Measurements from ENCODE around the gene SLC20A1.

Gene SLC20A1

GRCh38 chr2:112601754-112602153 lies 44.0 kb upstream of the SLC20A1 start:
- Histone ChIP-seq H3K4me2 (ENCODE audit: insufficient read depth, low read length, poor library complexity, severe bottlenecking) (no peak overlapping the region), H2BK120ac (ENCODE audit: low read depth, low read length) (no peak overlapping the region), H3K4me3 (ENCODE audit: low read length in 2 of 2) (no peak overlapping the region), H3K36me3 (replicated peaks in 1 of 2; ENCODE audit: control insufficient read depth in 2 of 2, insufficient read depth in 2 of 2, low read length in 2 of 2) (no peaks in the 10 kb centered on the region), H3K27ac (replicated peaks; ENCODE audit: low read length) (no peak overlapping the region), H3K9me3 (replicated peaks in 1 of 2; ENCODE audit: control insufficient read depth in 2 of 2, insufficient read depth in 1 of 2, low read depth in 1 of 2, low read length in 2 of 2) (no peaks in the 10 kb centered on the region), H3K27me3 (ENCODE audit: control insufficient read depth in 3 of 3, insufficient read depth in 3 of 3, low read depth in 1 of 3, low read length in 3 of 3) (no peaks in the 10 kb centered on the region), H3K18ac (ENCODE audit: low read length) (no peak overlapping the region), H3K4ac (ENCODE audit: low read length) (no peak overlapping the region), H3K14ac (ENCODE audit: low read length) (no peak overlapping the region), H2AFZ (ENCODE audit: low read length) (no peak overlapping the region), H3K79me1 (ENCODE audit: low read depth, low read length) (no peaks in the 10 kb centered on the region), H2BK5ac (ENCODE audit: low read length) (no peak overlapping the region), H3K4me1 (ENCODE audit: control insufficient read depth in 2 of 2, insufficient read depth in 1 of 2, low read depth in 1 of 2, low read length in 2 of 2) (no peaks in the 10 kb centered on the region), H4K8ac (ENCODE audit: low read depth, low read length) (no peak overlapping the region), H2BK12ac (ENCODE audit: low read length) (no peak overlapping the region), H4K91ac (ENCODE audit: low read depth, low read length, poor library complexity) (no peak overlapping the region), H2BK15ac (ENCODE audit: low read length) (no peak overlapping the region), H2AK5ac (ENCODE audit: low read depth, low read length) (no peak overlapping the region), H3K9ac (ENCODE audit: low read depth, low read length, poor library complexity) (no peak overlapping the region), H3K23ac (ENCODE audit: low read depth, low read length, poor library complexity) (no peak overlapping the region)
- DNase-seq (ENCODE audit: low spot score): no peak
- WGBS, 2 donors (ENCODE audit: extremely low coverage in 2 of 2, insufficient read length in 2 of 2, insufficient replicate concordance in 1 of 2): no CpG with 5 or more reads among the region's 3 CpGs

GRCh38 chr2:112602917-112603316 lies 42.8 kb upstream of the SLC20A1 start:
- no peak overlapping the region for H3K27ac ChIP-seq (replicated peaks; ENCODE audit: low read length)
- no peaks in the 10 kb centered on the region for H3K36me3 ChIP-seq (replicated peaks in 1 of 2; ENCODE audit: control insufficient read depth in 2 of 2, insufficient read depth in 2 of 2, low read length in 2 of 2)
- no peak overlapping the region for H2BK12ac ChIP-seq (ENCODE audit: low read length)
- no peak overlapping the region for H3K23ac ChIP-seq (ENCODE audit: low read depth, low read length, poor library complexity)
- no peaks in the 10 kb centered on the region for H3K79me1 ChIP-seq (ENCODE audit: low read depth, low read length)
- no peak overlapping the region for H4K91ac ChIP-seq (ENCODE audit: low read depth, low read length, poor library complexity)
- no peak overlapping the region for H3K18ac ChIP-seq (ENCODE audit: low read length)
- H2AFZ ChIP-seq (ENCODE audit: low read length): no peak overlapping the region
- no peak overlapping the region for H2AK5ac ChIP-seq (ENCODE audit: low read depth, low read length)
- H3K4me1 ChIP-seq (ENCODE audit: control insufficient read depth in 2 of 2, insufficient read depth in 1 of 2, low read depth in 1 of 2, low read length in 2 of 2): no peaks in the 10 kb centered on the region
- no CpG with 5 or more reads among the region's 3 CpGs for WGBS, 2 donors (ENCODE audit: extremely low coverage in 2 of 2, insufficient read length in 2 of 2, insufficient replicate concordance in 1 of 2)
- H3K4me3 ChIP-seq (ENCODE audit: low read length in 2 of 2): no peak overlapping the region
- H4K8ac ChIP-seq (ENCODE audit: low read depth, low read length): no peak overlapping the region
- no peak overlapping the region for H2BK120ac ChIP-seq (ENCODE audit: low read depth, low read length)
- H3K27me3 ChIP-seq (ENCODE audit: control insufficient read depth in 3 of 3, insufficient read depth in 3 of 3, low read depth in 1 of 3, low read length in 3 of 3): no peaks in the 10 kb centered on the region
- no peak overlapping the region for H3K14ac ChIP-seq (ENCODE audit: low read length)
- H2BK5ac ChIP-seq (ENCODE audit: low read length): no peak overlapping the region
- H3K9me3 ChIP-seq (replicated peaks in 1 of 2; ENCODE audit: control insufficient read depth in 2 of 2, insufficient read depth in 1 of 2, low read depth in 1 of 2, low read length in 2 of 2): no peaks in the 10 kb centered on the region
- no peak overlapping the region for H3K4ac ChIP-seq (ENCODE audit: low read length)
- H2BK15ac ChIP-seq (ENCODE audit: low read length): no peak overlapping the region
- no peak overlapping the region for H3K9ac ChIP-seq (ENCODE audit: low read depth, low read length, poor library complexity)
- no peak for DNase-seq (ENCODE audit: low spot score)
- H3K4me2 ChIP-seq (ENCODE audit: insufficient read depth, low read length, poor library complexity, severe bottlenecking): no peak overlapping the region

GRCh38 chr2:112603731-112604130 lies 42.0 kb upstream of the SLC20A1 start:
- H3K36me3 ChIP-seq (replicated peaks in 1 of 2; ENCODE audit: control insufficient read depth in 2 of 2, insufficient read depth in 2 of 2, low read length in 2 of 2): no peaks in the 10 kb centered on the region
- no peak overlapping the region for H3K4me2 ChIP-seq (ENCODE audit: insufficient read depth, low read length, poor library complexity, severe bottlenecking)
- no peak overlapping the region for H2BK5ac ChIP-seq (ENCODE audit: low read length)
- no peak for DNase-seq (ENCODE audit: low spot score)
- H2BK120ac ChIP-seq (ENCODE audit: low read depth, low read length): no peak overlapping the region
- H2BK12ac ChIP-seq (ENCODE audit: low read length): no peak overlapping the region
- H3K79me1 ChIP-seq (ENCODE audit: low read depth, low read length): no peaks in the 10 kb centered on the region
- no peak overlapping the region for H2AK5ac ChIP-seq (ENCODE audit: low read depth, low read length)
- WGBS, 2 donors (ENCODE audit: extremely low coverage in 2 of 2, insufficient read length in 2 of 2, insufficient replicate concordance in 1 of 2): no CpG with 5 or more reads among the region's 2 CpGs
- H2AFZ ChIP-seq (ENCODE audit: low read length): no peak overlapping the region
- H3K9me3 ChIP-seq (replicated peaks in 1 of 2; ENCODE audit: control insufficient read depth in 2 of 2, insufficient read depth in 1 of 2, low read depth in 1 of 2, low read length in 2 of 2): no peaks in the 10 kb centered on the region
- H3K18ac ChIP-seq (ENCODE audit: low read length): no peak overlapping the region
- H3K27ac ChIP-seq (replicated peaks; ENCODE audit: low read length): no peak overlapping the region
- H2BK15ac ChIP-seq (ENCODE audit: low read length): no peak overlapping the region
- H4K91ac ChIP-seq (ENCODE audit: low read depth, low read length, poor library complexity): no peak overlapping the region
- H3K23ac ChIP-seq (ENCODE audit: low read depth, low read length, poor library complexity): no peak overlapping the region
- no peaks in the 10 kb centered on the region for H3K4me1 ChIP-seq (ENCODE audit: control insufficient read depth in 2 of 2, insufficient read depth in 1 of 2, low read depth in 1 of 2, low read length in 2 of 2)
- no peak overlapping the region for H3K4me3 ChIP-seq (ENCODE audit: low read length in 2 of 2)
- no peak overlapping the region for H3K14ac ChIP-seq (ENCODE audit: low read length)
- no peak overlapping the region for H4K8ac ChIP-seq (ENCODE audit: low read depth, low read length)
- H3K27me3 ChIP-seq (ENCODE audit: control insufficient read depth in 3 of 3, insufficient read depth in 3 of 3, low read depth in 1 of 3, low read length in 3 of 3): no peaks in the 10 kb centered on the region
- H3K9ac ChIP-seq (ENCODE audit: low read depth, low read length, poor library complexity): no peak overlapping the region
- H3K4ac ChIP-seq (ENCODE audit: low read length): no peak overlapping the region

GRCh38 chr2:112604952-112605351 lies 40.8 kb upstream of the SLC20A1 start:
- H3K4me2 ChIP-seq (ENCODE audit: insufficient read depth, low read length, poor library complexity, severe bottlenecking): no peak overlapping the region
- H2BK15ac ChIP-seq (ENCODE audit: low read length): no peak overlapping the region
- H3K4me1 ChIP-seq (ENCODE audit: control insufficient read depth in 2 of 2, insufficient read depth in 1 of 2, low read depth in 1 of 2, low read length in 2 of 2): no peaks in the 10 kb centered on the region
- H3K18ac ChIP-seq (ENCODE audit: low read length): no peak overlapping the region
- no peak overlapping the region for H2BK5ac ChIP-seq (ENCODE audit: low read length)
- no peaks in the 10 kb centered on the region for H3K9me3 ChIP-seq (replicated peaks in 1 of 2; ENCODE audit: control insufficient read depth in 2 of 2, insufficient read depth in 1 of 2, low read depth in 1 of 2, low read length in 2 of 2)
- H3K4ac ChIP-seq (ENCODE audit: low read length): no peak overlapping the region
- H3K9ac ChIP-seq (ENCODE audit: low read depth, low read length, poor library complexity): no peak overlapping the region
- H4K8ac ChIP-seq (ENCODE audit: low read depth, low read length): no peak overlapping the region
- no peak overlapping the region for H3K4me3 ChIP-seq (ENCODE audit: low read length in 2 of 2)
- no peaks in the 10 kb centered on the region for H3K79me1 ChIP-seq (ENCODE audit: low read depth, low read length)
- no peak overlapping the region for H3K14ac ChIP-seq (ENCODE audit: low read length)
- H3K36me3 ChIP-seq (replicated peaks in 1 of 2; ENCODE audit: control insufficient read depth in 2 of 2, insufficient read depth in 2 of 2, low read length in 2 of 2): no peaks in the 10 kb centered on the region
- no peak overlapping the region for H2AFZ ChIP-seq (ENCODE audit: low read length)
- no peak overlapping the region for H3K23ac ChIP-seq (ENCODE audit: low read depth, low read length, poor library complexity)
- H4K91ac ChIP-seq (ENCODE audit: low read depth, low read length, poor library complexity): no peak overlapping the region
- no peak overlapping the region for H3K27ac ChIP-seq (replicated peaks; ENCODE audit: low read length)
- no peak overlapping the region for H2BK120ac ChIP-seq (ENCODE audit: low read depth, low read length)
- H2AK5ac ChIP-seq (ENCODE audit: low read depth, low read length): no peak overlapping the region
- DNase-seq (ENCODE audit: low spot score): no peak
- H3K27me3 ChIP-seq (ENCODE audit: control insufficient read depth in 3 of 3, insufficient read depth in 3 of 3, low read depth in 1 of 3, low read length in 3 of 3): no peaks in the 10 kb centered on the region
- no peak overlapping the region for H2BK12ac ChIP-seq (ENCODE audit: low read length)
- WGBS, 2 donors (ENCODE audit: extremely low coverage in 2 of 2, insufficient read length in 2 of 2, insufficient replicate concordance in 1 of 2): no CpG with 5 or more reads among the region's 4 CpGs

Measured in neuronal stem cell (in vitro differentiated cells).